Vagina (tissue), 2 donors: ENCODE measurements around the gene RBPJ.

Experiments used
- POLR2AphosphoS5 ChIP-seq, 2 donors: sonication (generic); formaldehyde crosslinking; IDR thresholded peaks; one replicate each; pipeline ENCODE4 v1.9.0; 2017; ENCODE audit warnings: antibody characterized with exemption in 2 of 2, mild to moderate bottlenecking in 2 of 2, low read depth in 1 of 2; ENCODE audit not compliant: insufficient read depth in 1 of 2
- TF ChIP-seq, protein P1 (sequence below), 3 experiments: fragments of 450-650 bp in 2 of 3; fragments of 200-600 bp in 1 of 3; sonication (generic) in 1 of 3; IDR thresholded peaks; one replicate each; pipeline ENCODE4 v1.5.1; 2017 to 2019; ENCODE audit warnings: antibody characterized with exemption in 3 of 3, mild to moderate bottlenecking in 2 of 3, moderate library complexity in 2 of 3

DNA sequence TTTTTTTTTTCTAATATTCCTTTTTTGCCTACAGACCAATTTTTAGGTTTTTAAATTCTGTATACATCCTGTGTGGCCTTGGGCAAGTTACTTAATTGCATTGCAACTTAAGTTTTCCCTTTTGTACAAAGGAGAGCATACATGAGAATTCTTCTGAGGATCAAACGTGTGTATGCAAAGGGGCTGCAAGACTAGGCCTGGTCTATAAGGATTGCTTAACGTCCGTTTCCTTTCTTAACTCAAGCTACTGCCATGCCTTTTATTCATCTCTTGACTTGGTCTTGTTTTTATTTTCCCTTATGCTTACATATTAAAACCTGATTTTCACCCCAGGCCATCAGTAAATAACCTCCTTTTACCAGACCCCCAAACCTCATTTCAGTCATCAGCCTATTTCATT is 13.6 kb downstream of the RBPJ start:
- TF ChIP-seq, protein P1, sequence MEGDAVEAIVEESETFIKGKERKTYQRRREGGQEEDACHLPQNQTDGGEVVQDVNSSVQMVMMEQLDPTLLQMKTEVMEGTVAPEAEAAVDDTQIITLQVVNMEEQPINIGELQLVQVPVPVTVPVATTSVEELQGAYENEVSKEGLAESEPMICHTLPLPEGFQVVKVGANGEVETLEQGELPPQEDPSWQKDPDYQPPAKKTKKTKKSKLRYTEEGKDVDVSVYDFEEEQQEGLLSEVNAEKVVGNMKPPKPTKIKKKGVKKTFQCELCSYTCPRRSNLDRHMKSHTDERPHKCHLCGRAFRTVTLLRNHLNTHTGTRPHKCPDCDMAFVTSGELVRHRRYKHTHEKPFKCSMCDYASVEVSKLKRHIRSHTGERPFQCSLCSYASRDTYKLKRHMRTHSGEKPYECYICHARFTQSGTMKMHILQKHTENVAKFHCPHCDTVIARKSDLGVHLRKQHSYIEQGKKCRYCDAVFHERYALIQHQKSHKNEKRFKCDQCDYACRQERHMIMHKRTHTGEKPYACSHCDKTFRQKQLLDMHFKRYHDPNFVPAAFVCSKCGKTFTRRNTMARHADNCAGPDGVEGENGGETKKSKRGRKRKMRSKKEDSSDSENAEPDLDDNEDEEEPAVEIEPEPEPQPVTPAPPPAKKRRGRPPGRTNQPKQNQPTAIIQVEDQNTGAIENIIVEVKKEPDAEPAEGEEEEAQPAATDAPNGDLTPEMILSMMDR (IDR thresholded peaks at IDR 0.05): no peak
- no peak for TF ChIP-seq POLR2AphosphoS5 (IDR thresholded peaks at IDR 0.05; ENCODE audit: insufficient read depth in 1 of 2, low read depth in 1 of 2)
